NCI-H1417 (cell line): ENCODE data around the gene BCO1.

ENCODE experiments used
- DNase-seq, 3 experiments: peaks; one replicate each; lab custom pipeline; 2025; lab: John Stamatoyannopoulos, UW

BCO1 gene

DNA sequence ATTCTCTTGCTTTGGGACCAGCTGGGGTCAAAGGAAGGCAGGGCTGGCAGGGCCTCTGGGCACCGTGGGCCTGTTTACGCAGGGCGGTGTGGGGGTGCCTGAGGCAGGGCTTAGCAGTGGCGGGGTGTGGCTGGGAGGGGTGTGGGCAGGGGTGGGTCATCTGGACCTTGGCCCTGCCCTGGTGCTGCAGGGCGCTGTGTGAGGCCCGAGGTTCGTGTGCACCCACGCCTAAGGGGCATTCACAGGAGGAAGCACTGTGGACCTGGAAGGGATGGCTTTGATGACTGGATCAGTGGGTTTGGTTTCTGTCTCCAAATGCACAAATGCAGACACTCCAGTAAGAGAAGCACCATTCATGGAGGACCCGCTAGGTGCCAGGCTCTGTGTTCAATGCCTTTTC is 37.3 kb downstream of the BCO1 start:
- no peak for DNase-seq

- DNase-seq, result no peak
Measured at GRCh38 chr16:81276323-81276722, 37.8 kb downstream of the BCO1 start.

DNA sequence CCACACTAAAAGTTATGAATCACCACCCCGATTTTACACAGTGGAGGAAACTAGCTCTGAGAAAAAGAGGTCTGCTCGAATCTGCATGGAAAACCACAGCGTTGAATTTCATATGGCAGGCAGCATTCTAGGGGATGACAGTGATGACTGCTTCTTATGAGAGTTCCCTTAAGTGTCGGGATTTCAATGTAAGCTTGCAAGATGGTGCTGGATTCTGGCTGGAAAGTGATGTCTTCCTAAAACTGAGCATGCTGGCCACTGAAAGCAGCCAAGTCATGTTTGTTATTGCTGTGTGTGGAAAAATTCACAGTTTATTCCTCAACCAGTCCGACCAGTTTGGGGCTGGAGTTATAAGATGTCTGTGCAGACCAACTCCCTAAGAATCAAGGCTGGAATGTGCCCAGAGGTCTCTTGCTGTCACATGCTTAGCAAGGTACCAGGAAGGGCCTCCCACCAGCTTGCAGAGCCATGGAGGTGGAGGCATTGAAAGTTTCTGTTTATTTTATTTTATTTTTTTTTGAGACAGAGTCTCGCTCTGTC is 39.1 kb downstream of the BCO1 start:
- no peak for DNase-seq

- DNase-seq, result no peak
Measured at GRCh38 chr16:81278526-81278925, 40.0 kb downstream of the BCO1 start.

DNA sequence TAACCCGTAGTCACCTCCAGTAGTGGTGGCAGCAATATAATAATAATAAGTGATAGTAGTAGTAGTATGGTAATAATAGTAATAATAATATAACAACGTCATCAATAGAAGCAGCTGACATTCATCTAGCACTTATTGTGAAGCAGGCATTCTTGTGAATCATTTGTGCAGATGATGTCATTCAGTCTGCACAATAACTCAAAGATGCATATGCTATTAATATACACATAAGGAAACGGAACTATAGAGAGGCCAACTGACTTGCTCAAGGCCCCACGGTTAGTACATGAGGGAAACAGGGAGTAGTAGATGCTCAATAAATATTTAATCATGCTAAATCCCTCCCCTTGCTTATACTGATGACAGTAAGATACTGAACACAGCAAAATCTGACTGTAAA is 40.9 kb downstream of the BCO1 start:
- no peak for DNase-seq

- no peak for DNase-seq
Measured at GRCh38 chr16:81280393-81280792, 41.9 kb downstream of the BCO1 start.

GRCh38 chr16:81283044-81283443 is 44.6 kb downstream of the BCO1 start:
- DNase-seq, result no peak

DNA sequence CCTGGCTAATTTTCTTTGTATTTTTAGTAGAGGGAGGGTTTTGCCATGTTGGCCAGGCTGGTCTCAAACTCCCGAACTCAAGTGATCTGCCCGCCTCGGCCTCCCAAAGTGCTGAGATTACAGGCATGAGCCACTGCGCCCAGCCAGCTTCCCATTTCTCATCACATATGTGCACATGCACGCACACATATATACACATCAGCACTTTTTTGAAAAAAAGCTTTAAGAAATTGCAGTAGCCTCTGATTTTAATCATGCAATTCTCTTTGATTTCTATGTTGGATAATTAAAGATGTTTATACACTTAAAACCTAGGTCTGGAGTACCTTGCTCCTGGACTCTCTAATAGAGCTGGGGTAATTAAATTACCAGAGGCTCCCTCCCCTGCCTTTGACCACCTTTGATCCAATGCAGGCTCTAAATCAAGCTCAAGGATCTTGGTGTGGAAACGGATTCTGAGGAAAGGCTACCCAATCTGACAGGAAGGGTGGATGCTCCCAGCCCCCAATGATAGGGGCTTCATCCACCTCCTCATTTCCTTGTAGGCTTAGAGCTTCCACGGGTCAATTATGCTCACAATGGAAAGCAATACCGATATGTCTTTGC is 46.6 kb downstream of the BCO1 start:
- no peak for DNase-seq

DNA sequence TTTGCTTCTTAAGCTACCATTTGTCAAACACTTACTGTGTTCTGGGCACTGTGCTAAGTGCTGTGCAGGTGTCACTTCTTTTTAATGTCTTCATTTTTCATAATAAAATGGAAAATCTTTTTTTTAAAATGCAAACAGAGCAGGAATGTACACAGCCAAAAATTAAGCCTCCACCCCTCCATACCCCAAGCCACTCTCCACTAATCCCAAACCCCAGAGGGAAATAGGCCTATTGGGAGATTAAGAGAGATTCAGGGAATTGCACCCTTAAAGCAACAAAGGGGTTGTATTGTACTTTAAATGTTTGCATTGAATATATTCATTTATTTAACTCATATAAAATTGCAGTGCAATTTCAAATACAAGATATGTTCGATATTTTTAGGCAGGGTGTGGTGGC is 47.7 kb downstream of the BCO1 start:
- DNase-seq, result no peak

GRCh38 chr16:81291117-81291516 is 52.6 kb downstream of the BCO1 start:
- DNase-seq, result no peak

GRCh38 chr16:81292936-81293335 is 54.4 kb downstream of the BCO1 start:
- no peak for DNase-seq

GRCh38 chr16:81293909-81294802 is 55.7 kb downstream of the BCO1 start:
- DNase-seq, result no peak

DNA sequence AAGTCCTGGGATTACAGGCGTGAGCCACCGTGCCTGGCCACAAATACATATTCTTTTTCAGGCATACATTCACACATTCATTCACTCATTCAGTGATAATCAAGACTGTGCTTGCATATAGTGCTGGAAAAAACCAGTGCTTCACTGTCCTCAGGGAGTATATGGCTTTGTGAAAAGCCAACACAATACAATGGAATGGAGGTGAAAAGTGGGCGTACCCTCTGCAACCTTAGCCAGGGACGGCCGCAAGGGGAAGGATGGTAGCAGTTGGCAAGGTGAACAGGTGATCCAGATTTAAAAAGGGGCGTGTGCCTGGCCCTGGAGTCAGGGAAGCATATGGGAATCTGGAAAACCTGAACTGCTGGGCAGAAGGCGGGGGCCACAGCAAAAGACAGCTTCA is 58.1 kb downstream of the BCO1 start:
- DNase-seq, result no peak

DNA sequence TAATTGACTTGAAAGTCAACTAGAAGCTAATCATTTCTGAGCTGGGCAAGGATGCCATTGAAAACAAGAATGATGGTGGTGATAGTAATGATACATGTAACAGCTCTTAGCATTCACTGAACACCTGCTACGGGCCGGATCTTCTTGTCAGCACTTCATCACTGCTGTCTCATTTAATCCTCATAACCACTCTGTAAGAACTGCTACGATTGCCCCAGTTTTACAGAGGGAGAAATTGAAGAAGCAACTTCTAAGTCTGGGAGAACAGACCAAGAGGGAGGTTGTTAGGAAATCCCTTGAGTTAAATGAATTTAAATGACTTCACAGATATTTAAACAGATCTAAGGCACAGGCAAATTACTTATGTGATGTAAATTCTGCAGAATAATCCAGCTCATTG is 69.3 kb downstream of the BCO1 start:
- DNase-seq, result no peak

GRCh38 chr16:81310045-81310644 is 71.7 kb downstream of the BCO1 start:
- DNase-seq, result no peak

- DNase-seq, result no peak
Measured at GRCh38 chr16:81311762-81312161, 73.3 kb downstream of the BCO1 start.

GRCh38 chr16:81313701-81314602 is 75.5 kb downstream of the BCO1 start:
- peak in 1 of 3 experiments; percentile 35 for DNase-seq

DNA sequence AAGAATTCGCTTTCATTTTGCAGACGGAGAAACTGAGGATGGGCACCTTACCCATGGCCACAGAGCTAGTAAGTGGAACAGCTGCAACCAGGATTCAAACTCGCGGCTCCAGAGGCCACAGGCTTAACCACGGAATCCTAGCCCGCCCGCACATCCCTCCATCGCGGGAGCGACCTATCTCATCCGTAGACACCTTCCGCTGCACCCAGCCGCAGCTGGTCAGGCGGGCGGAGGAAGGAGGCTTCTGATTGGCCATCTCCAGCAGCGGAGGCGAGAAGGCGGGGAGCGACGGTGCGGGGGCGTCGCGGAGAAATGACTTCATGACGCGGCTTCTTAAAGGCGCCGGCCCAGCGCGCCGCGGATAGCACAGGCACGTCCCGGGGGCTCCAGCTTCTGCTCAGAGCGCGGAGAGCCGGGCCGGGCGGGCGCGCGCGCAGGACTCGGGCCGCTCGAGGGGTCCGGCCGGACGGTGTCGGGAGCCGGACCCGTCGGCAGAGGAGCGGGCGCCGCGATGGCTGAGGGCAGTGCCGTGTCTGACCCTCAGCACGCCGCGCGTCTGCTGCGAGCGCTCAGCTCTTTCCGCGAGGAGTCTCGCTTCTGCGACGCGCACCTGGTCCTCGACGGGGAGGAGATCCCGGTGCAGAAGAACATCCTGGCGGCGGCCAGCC is 76.2 kb downstream of the BCO1 start, which contains the start of gene GAN:
TSS of gene GAN (plus strand) at position 360 of the 668 bp plus-strand sequence. CDS start at position 512, 152 bp downstream.
- DNase-seq, result peak; percentile 84 to 96 (median 92)

GRCh38 chr16:81315271-81316175 is 77.0 kb downstream of the BCO1 start:
- peak in 2 of 3 experiments; percentile 57 for DNase-seq

GRCh38 chr16:81316176-81316496 is 77.6 kb downstream of the BCO1 start:
- DNase-seq, result no peak
